Measurements from ENCODE around the gene LONP1.

DNA sequence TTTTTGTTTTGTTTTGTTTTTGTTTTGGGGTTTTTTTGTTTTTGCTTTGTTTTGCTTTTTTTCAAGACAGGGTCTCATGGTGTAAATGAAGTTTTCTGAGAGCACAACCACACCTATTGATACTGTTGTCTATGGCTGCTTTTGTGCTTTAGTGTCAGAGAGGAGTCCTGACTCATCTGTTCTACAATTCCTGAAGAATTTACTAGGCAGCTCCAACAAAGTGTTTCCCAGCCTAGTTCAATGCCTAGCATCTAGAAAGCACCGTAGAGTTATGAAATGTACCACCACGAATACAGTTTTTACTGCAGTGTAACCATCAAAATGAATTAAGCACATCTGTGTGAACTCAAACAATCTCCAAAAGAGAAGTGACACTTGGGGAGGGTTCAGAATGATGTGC is 75.9 kb downstream of the LONP1 start:
- no peak for TF ChIP-seq EZH2 (IDR thresholded peaks at IDR 0.05; ENCODE audit: insufficient read depth, poor library complexity, severe bottlenecking)
- TF ChIP-seq EZH2phosphoT487 (IDR thresholded peaks at IDR 0.05; ENCODE audit: insufficient read depth, low read depth) = no peak

All from GM23248 (cell line).